Glutamatergic neuron (in vitro differentiated cells): Measurements from ENCODE around the gene TAOK1. TPM values are rescaled to one million over a fixed set of nuclear protein-coding genes. Genes with fewer than 3 reads are reported as not detected.

Experiments
- DNase-seq: peaks from one replicate; pipeline ENCODE4 v3.0.0; 2022
- H3K27ac Mint-ChIP-seq: one replicate; pipeline ENCODE4 v1.8.0; 2020; ENCODE audit warnings: mild to moderate bottlenecking, mixed read lengths, inconsistent platforms; ENCODE audit not compliant: unreplicated experiment
- H3K27me3 Mint-ChIP-seq: one replicate; pipeline ENCODE4 v1.8.0; 2020; ENCODE audit warnings: mild to moderate bottlenecking, moderate library complexity, mixed read lengths, inconsistent platforms; ENCODE audit not compliant: unreplicated experiment
- H3K36me3 Mint-ChIP-seq: one replicate; pipeline ENCODE4 v1.8.0; 2020; ENCODE audit warnings: mild to moderate bottlenecking, mixed read lengths, inconsistent platforms; ENCODE audit not compliant: unreplicated experiment
- H3K4me1 Mint-ChIP-seq: one replicate; pipeline ENCODE4 v1.8.0; 2020; ENCODE audit warnings: mild to moderate bottlenecking, low read depth, mixed read lengths, inconsistent platforms; ENCODE audit not compliant: unreplicated experiment
- H3K4me3 Mint-ChIP-seq: one replicate; pipeline ENCODE4 v1.8.0; 2020; ENCODE audit warnings: mild to moderate bottlenecking, mixed read lengths, inconsistent platforms; ENCODE audit not compliant: unreplicated experiment
- H3K9me3 Mint-ChIP-seq: one replicate; pipeline ENCODE4 v1.8.0; 2020; ENCODE audit warnings: mild to moderate bottlenecking, moderate library complexity, mixed read lengths, inconsistent platforms; ENCODE audit not compliant: unreplicated experiment
- CTCF ChIP-seq: fragments of 200-600 bp; sonication (generic); IDR thresholded peaks from one replicate; pipeline ENCODE4 v1.5.0; 2021; ENCODE audit not compliant: partially characterized antibody, unreplicated experiment
- total RNA-seq: library from RNA; stranded (reverse); fragmentation: NEBNext Ultra II Directional; extraction: Animal tissue kit (Norgen Biotek cat#: 25700); gene quantifications from one replicate; pipeline ENCODE4 v1.2.1, GENCODE V29; 2021; ENCODE audit not compliant: unreplicated experiment

TAOK1 gene
- total RNA-seq, 1 donor from 2014 or later = 133 TPM

GRCh38 chr17:29595943-29596774 is 206.0 kb downstream of the TAOK1 start:
- Mint-ChIP-seq H3K36me3 (no peaks in the 10 kb centered on the region), H3K27me3 (peaks cover 10% of the 10 kb centered on the region), H3K27ac (no peak overlapping the region), H3K4me1 (peaks cover 31% of the 10 kb centered on the region), H3K9me3 (peaks cover 4% of the 10 kb centered on the region), H3K4me3 (no peak overlapping the region)
- TF ChIP-seq CTCF = no peak
- peak; percentile 14 for DNase-seq

- DNase-seq = peak; percentile 31
- no peak overlapping the region for H3K27ac Mint-ChIP-seq
- peaks cover 31% of the 10 kb centered on the region for H3K4me1 Mint-ChIP-seq
- H3K36me3 Mint-ChIP-seq = no peaks in the 10 kb centered on the region
- TF ChIP-seq CTCF = no peak
- H3K4me3 Mint-ChIP-seq = no peak overlapping the region
- H3K27me3 Mint-ChIP-seq = peaks cover 8% of the 10 kb centered on the region
- peaks cover 4% of the 10 kb centered on the region for H3K9me3 Mint-ChIP-seq
Measured at GRCh38 chr17:29596811-29597210, 206.6 kb downstream of the TAOK1 start.

- no peak overlapping the region for H3K27ac Mint-ChIP-seq
- peak overlapping the region; percentile 5 for H3K4me3 Mint-ChIP-seq
Measured at GRCh38 chr17:29597361-29598172, 207.4 kb downstream of the TAOK1 start.

More at GRCh38 chr17:29597361-29598172, 207.4 kb downstream of the TAOK1 start:
- peaks cover 4% of the 10 kb centered on the region for H3K9me3 Mint-ChIP-seq
- TF ChIP-seq CTCF = no peak
- H3K36me3 Mint-ChIP-seq = no peaks in the 10 kb centered on the region
- peaks cover 4% of the 10 kb centered on the region for H3K27me3 Mint-ChIP-seq
- no peak for DNase-seq
- H3K4me1 Mint-ChIP-seq = peaks cover 23% of the 10 kb centered on the region

Other genes starting within 250 kb of the TAOK1 start
- gene MYO18A, start 210.0 kb upstream of the TAOK1 start, total RNA-seq = 465 TPM
- 2.7 TPM for gene CRYBA1, start 143.5 kb upstream of the TAOK1 start, total RNA-seq
- 51.0 TPM for gene NUFIP2, start 96.2 kb upstream of the TAOK1 start, total RNA-seq
- 2.5 TPM for gene ABHD15, start 176.7 kb downstream of the TAOK1 start, total RNA-seq
- 14.3 TPM for gene TP53I13, start 178.3 kb downstream of the TAOK1 start, total RNA-seq
- 46.7 TPM for gene GIT1, start 199.3 kb downstream of the TAOK1 start, total RNA-seq
- gene ANKRD13B, start 202.8 kb downstream of the TAOK1 start, total RNA-seq = 123 TPM
- 1.4 TPM for gene CORO6, start 232.5 kb downstream of the TAOK1 start, total RNA-seq